ENCODE data around the gene HNRNPAB.
"Not testable (repeated sequence)": the region's sequence is repeated elsewhere in the genome, so short reads cannot be mapped to it uniquely, and the experiment has no call there.

The HNRNPAB gene

DNA sequence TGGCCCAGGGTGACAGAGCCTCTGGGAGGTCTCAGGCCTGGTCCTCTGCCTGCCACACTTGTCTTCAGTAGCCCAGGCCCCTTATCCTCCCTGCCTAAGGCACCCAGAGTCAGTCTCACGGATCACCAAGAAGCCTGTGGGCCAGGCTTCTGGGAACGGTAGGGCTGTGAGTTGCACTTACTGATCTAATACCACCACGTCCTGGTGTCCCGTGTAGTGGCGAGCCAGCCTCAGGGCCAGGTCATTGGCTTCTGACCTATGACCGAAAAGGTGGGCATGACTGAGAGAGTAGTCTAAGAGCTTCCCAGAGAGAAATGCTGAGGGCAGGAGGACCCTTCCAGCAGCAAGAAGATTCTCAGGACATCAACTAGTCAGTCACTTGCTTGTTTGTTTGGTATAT is 20.8 kb downstream of the HNRNPAB start:
- H3K4me1 Mint-ChIP-seq (ENCODE audit: low read depth) = peaks cover 49% of the 10 kb centered on the region
- H3K9me3 Mint-ChIP-seq = no peaks in the 10 kb centered on the region
- no peak overlapping the region for H3K27ac Mint-ChIP-seq
- no peak for DNase-seq
- H3K27me3 Mint-ChIP-seq = no peaks in the 10 kb centered on the region
- no peak overlapping the region for H3K4me3 Mint-ChIP-seq
- H3K36me3 Mint-ChIP-seq (ENCODE audit: low read depth) = peaks cover 99% of the 10 kb centered on the region

DNA sequence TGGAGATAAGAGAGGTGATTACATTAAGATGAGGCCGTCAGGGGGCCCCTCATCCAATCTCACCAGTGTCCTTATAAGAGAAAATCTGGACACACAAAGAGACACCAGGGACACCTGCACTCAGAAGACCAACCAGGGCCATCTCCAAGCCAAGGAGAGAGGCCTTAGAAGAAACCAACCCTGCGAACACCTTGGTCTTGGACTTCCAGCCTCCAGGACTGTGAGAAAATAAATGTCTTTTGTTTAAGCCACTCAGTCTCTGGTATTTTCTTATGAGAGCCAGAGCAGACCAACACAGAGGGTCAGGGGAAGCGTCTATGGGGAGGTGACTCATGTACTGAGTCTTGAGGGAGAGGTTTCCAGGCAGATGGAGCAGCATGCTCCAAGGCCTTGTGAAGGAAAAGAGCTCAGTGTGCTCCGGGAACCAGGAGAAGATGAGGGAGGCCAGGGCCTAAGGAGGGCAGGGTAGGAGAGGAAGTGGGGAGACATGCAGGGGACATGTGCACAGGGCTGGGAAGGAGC is 22.9 kb downstream of the HNRNPAB start:
- H3K4me3 Mint-ChIP-seq = no peak overlapping the region
- peaks cover 97% of the 10 kb centered on the region for H3K36me3 Mint-ChIP-seq (ENCODE audit: low read depth)
- H3K27me3 Mint-ChIP-seq = no peaks in the 10 kb centered on the region
- peaks cover 52% of the 10 kb centered on the region for H3K4me1 Mint-ChIP-seq (ENCODE audit: low read depth)
- DNase-seq = no peak
- no peaks in the 10 kb centered on the region for H3K9me3 Mint-ChIP-seq
- peak overlapping the region; percentile 73 for H3K27ac Mint-ChIP-seq

DNA sequence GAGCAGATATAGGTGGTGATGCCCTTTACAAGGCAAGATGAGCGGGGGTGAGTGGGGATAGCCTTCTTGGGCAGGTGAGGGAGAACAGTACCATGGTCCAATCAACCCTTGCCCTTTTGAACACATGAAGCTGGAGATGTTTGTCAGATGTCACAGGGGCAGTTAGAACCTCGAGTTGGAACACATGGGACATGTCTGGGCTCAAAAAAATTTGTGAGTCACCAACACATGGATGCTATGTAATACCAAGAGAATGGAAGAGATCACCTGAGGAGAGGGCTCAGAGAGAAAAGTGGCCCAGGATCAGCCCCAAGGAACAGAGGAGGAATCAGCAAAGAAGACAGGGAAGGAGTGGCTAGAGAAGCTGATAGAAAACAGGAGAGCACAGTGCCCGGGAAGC is 23.6 kb downstream of the HNRNPAB start:
- Mint-ChIP-seq H3K4me3 (no peak overlapping the region), H3K36me3 (ENCODE audit: low read depth) (peaks cover 90% of the 10 kb centered on the region), H3K4me1 (ENCODE audit: low read depth) (peaks cover 53% of the 10 kb centered on the region), H3K27ac (peak overlapping the region; percentile 73), H3K27me3 (no peaks in the 10 kb centered on the region), H3K9me3 (no peaks in the 10 kb centered on the region)
- no peak for DNase-seq

DNA sequence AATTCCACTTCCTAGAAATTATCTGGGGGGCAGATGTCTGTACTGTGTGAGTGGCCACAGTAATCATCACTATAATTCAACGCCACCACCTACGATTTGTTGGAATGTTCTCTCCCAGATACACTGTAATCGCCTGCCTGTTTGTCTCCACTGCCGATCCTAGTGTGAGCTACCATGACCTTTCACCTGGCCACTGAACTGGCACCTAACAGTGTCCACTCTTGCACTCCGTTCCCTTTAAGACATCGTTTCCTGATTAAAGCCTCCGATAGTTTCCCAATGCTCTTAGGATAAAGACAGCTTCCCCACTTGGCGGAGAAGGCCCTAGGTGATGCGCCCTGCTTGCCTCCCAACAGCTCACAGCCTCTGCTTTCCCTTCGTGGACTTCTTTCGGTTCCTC is 24.3 kb downstream of the HNRNPAB start:
- H3K36me3 Mint-ChIP-seq (ENCODE audit: low read depth) = peaks cover 83% of the 10 kb centered on the region
- H3K27me3 Mint-ChIP-seq = no peaks in the 10 kb centered on the region
- H3K4me1 Mint-ChIP-seq (ENCODE audit: low read depth) = peaks cover 52% of the 10 kb centered on the region
- H3K27ac Mint-ChIP-seq = peak overlapping the region; percentile 13
- H3K9me3 Mint-ChIP-seq = no peaks in the 10 kb centered on the region
- DNase-seq = no peak
- no peak overlapping the region for H3K4me3 Mint-ChIP-seq

DNA sequence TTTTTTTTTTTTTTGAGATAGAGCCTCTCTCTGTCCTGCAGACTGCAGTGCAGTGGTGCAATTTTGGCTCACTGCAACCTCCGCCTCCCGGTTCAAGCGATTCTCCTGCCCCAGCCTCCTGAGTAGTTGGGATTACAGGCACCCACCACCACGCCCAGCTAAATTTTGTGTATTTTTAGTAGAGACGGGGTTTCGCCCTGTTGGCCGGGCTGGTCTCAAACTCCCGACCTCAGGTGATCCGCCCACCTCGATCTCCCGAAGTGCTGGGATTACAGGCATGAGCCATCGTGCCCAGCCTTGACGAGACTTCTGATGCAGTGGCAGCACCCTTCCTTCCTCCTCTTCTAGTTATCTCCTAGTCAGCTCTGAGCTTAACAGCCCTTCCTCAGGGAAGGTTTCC is 24.8 kb downstream of the HNRNPAB start:
- H3K4me3 Mint-ChIP-seq = peak overlapping the region; percentile 92
- H3K27me3 Mint-ChIP-seq, H3K9me3 Mint-ChIP-seq, DNase-seq: not testable (repeated sequence)
- H3K27ac Mint-ChIP-seq = peak overlapping the region; percentile 85
- peaks cover 51% of the 10 kb centered on the region for H3K4me1 Mint-ChIP-seq (ENCODE audit: low read depth)
- H3K36me3 Mint-ChIP-seq (ENCODE audit: low read depth) = peaks cover 78% of the 10 kb centered on the region

DNA sequence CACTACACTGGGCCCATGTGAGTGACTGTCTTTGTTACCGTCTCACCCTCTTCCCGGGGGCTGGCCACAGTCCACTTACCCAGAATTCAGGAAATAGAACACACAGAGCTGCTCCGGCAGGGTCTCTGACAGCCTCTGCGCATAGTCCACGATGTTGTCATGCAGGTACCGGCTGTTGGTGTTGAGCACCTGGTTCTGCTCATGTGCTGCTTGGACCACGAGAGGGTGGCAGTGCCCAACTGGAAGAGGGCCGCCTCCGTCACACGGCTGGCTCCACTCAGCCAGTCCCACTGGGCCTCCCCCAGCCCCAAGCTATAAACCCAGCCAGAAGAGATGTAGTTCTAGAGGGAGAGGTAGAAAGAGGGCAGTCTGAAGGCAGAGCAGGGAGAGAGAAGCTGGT is 25.5 kb downstream of the HNRNPAB start:
- H3K4me1 Mint-ChIP-seq (ENCODE audit: low read depth) = peaks cover 52% of the 10 kb centered on the region

DNA sequence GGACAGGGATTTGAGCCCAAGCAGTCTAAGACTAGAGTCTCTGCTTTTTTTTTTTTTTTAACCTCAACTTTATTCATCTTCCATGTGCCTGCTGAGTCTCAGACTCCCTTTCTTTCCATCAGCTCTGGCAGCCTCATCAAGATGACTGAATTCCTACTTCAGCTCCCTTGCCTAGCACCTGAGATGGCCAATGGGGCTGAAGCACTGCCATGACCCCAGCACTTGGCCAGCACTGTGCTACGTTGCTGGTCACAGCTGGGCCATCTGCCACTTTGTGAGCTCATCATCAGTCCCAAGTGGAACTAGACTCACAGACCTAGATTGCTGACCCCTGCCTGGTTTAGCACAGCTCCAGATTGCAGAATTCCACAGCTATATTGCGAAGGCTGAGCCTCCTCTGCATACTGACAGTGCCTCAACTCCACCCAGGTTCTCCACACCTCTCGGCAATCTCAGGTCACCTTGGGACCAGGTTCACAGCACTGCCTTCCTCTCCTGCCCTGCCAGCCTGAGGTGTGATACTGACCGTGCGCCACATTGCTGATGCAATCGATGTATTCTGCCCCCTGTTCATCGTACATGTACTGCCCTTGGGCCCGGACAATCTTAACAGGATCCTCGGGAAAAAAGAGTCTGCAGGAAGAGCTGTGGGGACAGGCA is 26.7 kb downstream of the HNRNPAB start:
- no peaks in the 10 kb centered on the region for H3K27me3 Mint-ChIP-seq
- peak overlapping the region; percentile 96 for H3K27ac Mint-ChIP-seq
- peaks cover 59% of the 10 kb centered on the region for H3K36me3 Mint-ChIP-seq (ENCODE audit: low read depth)
- peak overlapping the region; percentile 92 for H3K4me3 Mint-ChIP-seq
- no peaks in the 10 kb centered on the region for H3K9me3 Mint-ChIP-seq
- peaks cover 54% of the 10 kb centered on the region for H3K4me1 Mint-ChIP-seq (ENCODE audit: low read depth)
- DNase-seq = no peak

More for the DNA sequence above, 25.5 kb downstream of the HNRNPAB start:
- peak overlapping the region; percentile 92 for H3K4me3 Mint-ChIP-seq
- no peaks in the 10 kb centered on the region for H3K27me3 Mint-ChIP-seq
- H3K36me3 Mint-ChIP-seq (ENCODE audit: low read depth) = peaks cover 70% of the 10 kb centered on the region
- no peak for DNase-seq
- H3K27ac Mint-ChIP-seq = peak overlapping the region; percentile 85
- no peaks in the 10 kb centered on the region for H3K9me3 Mint-ChIP-seq

DNA sequence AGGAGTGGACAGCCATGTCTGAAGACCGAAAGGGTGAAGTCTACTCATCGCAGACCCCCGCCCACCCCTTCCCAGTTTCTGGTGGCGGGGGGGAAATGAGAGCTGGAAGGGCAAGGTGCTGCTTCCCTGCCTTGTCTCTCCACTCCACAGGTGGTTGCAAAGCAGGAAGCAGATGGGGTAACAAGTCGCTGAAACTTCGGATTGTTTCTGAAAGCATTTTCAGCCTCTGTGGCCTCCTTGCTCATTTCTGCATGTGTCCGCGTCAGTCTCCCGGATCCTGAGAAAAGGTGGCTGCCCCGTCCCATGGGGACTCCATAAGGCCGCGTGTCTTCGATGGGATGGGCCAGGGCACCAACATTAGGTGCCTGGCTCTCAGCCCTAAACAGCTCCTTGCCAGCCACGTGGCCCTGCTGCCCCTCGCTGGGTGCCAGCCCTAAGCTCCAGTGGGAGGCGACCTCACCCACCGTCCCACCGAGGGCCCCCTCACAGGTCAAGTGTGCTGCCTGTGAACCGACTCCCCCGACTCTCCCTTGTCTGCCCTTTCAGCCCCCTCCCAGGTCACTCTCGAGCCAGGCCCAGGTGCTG is 27.3 kb downstream of the HNRNPAB start:
- peak overlapping the region; percentile 92 for H3K4me3 Mint-ChIP-seq
- H3K27ac Mint-ChIP-seq = peak overlapping the region; percentile 96

DNA sequence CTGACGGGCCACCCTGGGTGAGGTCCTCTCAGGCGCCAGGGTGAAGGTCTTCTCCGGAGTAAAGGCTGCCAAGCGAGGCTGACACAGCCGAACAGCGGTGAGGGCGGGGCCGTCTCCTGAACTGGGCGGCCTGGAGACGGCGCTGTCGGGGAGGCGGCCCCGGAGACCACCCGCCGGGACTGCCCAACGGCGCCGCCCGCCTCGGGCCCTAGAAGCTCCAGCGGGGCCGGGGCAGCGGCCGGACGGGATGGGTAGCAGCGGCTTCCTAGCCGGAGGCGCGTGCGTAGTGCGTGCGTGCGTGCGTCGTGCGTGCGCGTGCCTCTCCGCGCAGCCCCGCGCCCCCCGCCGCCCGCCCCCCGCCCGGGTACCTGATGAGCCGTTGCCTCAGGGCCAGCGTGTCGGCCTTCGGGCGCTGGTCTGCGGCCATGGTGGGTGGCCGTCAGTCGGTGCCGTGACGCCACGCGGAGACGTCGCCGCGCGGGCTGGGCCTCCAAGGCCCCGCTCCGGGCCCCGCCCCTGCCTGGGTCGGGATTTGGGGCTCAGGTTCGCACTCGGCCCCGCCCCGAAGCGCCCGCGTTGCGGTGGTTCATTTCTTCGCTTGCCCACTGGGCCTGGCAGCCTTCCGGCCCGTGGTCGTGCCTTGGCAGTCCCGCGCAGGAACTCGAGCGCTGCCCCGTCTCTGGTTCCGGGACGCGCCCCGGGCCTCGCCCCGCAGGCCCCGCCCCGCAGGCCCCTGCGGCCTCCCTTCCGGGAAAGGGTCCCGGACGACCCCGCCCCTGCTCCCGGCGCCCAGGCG is 28.0 kb downstream of the HNRNPAB start, which contains the start of gene PHYKPL:
Gene PHYKPL, minus strand, starts transcription at position 679 of the 796 bp plus-strand sequence. Its CDS starts 252 bp downstream, at position 427.
- peaks cover 58% of the 10 kb centered on the region for H3K4me1 Mint-ChIP-seq (ENCODE audit: low read depth)
- peak; percentile 86 for DNase-seq

More for the DNA sequence above, 27.3 kb downstream of the HNRNPAB start:
- DNase-seq = peak; percentile 57
- peaks cover 54% of the 10 kb centered on the region for H3K36me3 Mint-ChIP-seq (ENCODE audit: low read depth)
- H3K9me3 Mint-ChIP-seq = no peaks in the 10 kb centered on the region
- peaks cover 57% of the 10 kb centered on the region for H3K4me1 Mint-ChIP-seq (ENCODE audit: low read depth)
- no peaks in the 10 kb centered on the region for H3K27me3 Mint-ChIP-seq

DNA sequence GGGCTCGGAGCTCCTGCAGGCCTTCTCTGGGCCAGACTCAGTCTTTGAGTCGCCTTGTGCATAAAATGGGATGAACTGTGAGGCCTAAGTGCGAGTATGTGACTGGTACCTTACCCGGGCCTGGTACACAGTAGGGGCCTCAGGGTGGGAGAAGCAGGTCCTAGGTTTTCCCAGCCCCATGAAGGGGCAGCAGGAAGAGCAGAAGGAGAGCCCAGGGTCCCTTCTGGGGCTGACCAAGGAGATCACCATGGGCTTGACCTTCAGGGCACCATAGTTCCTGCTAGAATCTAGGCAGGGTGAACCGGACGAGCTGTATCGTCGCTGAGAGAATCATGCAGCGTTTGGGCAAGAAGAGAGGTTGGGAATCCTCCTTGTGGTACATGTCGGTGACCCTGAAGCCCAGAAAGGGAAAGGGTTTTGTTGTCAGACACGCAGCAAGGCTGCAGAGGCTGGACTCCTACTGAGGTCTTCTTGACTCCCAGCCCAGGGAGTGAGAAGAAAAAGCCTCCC is 28.6 kb downstream of the HNRNPAB start:
- peak overlapping the region; percentile 87 for H3K27ac Mint-ChIP-seq

More for the DNA sequence above, 28.0 kb downstream of the HNRNPAB start, which contains the start of gene PHYKPL:
- H3K9me3 Mint-ChIP-seq = no peaks in the 10 kb centered on the region
- H3K27ac Mint-ChIP-seq = peak within 1 kb of the TSS; percentile 96
- H3K4me3 Mint-ChIP-seq = peak within 1 kb of the TSS; percentile 92
- no peaks in the 10 kb centered on the region for H3K27me3 Mint-ChIP-seq
- peaks cover 47% of the 10 kb centered on the region for H3K36me3 Mint-ChIP-seq (ENCODE audit: low read depth)

DNA sequence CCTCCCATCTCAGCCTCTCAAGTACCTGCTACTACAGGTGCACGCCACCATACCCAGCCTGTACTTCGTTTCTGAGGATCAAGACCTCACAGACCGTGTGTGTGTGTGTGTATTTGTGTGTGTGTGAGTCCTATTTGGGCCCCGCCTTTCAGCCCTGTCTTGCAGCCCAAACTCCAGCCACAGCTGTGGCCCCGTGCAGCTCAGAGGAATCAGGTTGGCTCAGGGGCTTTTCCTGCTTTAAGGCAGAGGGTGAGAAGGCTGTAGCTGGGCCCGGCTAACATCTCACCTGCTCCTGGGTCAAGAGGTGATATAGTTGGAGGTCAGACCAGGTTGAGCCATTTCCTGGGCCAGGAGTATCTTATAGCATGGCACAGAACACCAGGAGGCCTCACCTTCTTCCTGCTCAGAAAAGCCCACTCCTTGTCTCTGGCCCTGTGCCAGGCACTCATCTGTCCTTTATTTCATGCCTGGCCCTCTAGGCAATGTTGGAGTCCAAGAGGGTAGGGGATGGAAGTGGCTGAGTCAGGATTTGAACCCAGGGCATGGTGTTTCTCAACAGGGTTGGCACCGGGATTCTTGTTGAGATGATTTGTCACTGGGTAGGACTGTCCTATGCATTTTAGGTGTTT is 29.9 kb downstream of the HNRNPAB start:
- no peak overlapping the region for H3K27ac Mint-ChIP-seq
- no peaks in the 10 kb centered on the region for H3K9me3 Mint-ChIP-seq
- H3K36me3 Mint-ChIP-seq (ENCODE audit: low read depth) = peaks cover 28% of the 10 kb centered on the region
- no peak for DNase-seq
- H3K27me3 Mint-ChIP-seq = no peaks in the 10 kb centered on the region
- H3K4me1 Mint-ChIP-seq (ENCODE audit: low read depth) = peaks cover 54% of the 10 kb centered on the region
- H3K4me3 Mint-ChIP-seq = no peak overlapping the region

More for the DNA sequence above, 28.6 kb downstream of the HNRNPAB start:
- Mint-ChIP-seq H3K27me3 (no peaks in the 10 kb centered on the region), H3K4me3 (peak overlapping the region; percentile 92), H3K9me3 (no peaks in the 10 kb centered on the region), H3K4me1 (ENCODE audit: low read depth) (peaks cover 54% of the 10 kb centered on the region), H3K36me3 (ENCODE audit: low read depth) (peaks cover 40% of the 10 kb centered on the region)
- no peak for DNase-seq

DNA sequence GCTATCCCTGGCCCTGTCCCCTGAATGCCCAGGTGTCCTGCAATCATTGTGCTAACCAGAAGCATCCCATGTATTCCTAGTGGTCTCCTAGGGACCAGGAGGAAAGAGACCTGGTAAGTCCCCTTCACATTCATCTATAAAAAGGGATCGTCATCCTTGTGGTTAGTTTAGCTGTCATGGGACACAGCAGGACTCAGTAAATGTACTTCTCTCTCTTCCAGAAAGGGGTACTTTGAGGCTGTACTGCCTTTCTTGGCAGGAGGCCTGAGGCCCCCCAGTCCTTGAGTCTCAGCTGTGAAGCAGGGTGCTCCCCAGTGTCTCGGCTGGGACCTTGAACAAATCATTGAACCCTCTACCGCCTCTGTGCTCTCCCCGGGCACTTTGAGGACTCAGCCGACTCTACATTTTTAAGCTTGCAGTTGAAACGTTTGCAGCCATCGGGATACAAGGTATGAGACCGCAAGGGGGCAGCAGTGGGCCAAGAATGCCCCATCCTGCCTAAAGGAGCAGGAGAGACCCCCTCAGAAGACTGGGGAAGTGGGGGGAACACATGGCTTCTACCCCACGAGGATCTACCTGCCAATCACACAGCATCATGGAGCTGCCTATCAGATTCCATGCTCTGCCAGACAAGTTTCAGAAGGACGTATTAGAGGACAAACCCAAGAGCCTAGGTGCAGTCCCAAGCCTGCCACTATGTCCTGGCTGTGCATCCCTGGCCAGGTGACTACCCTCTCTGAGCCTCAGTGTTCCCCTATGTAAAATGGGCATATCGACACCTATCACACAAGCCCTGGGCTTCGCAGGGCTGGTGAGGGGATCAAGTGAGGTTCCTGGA is 30.6 kb downstream of the HNRNPAB start:
- H3K4me1 Mint-ChIP-seq (ENCODE audit: low read depth) = peaks cover 50% of the 10 kb centered on the region
- DNase-seq = peak; percentile 85

DNA sequence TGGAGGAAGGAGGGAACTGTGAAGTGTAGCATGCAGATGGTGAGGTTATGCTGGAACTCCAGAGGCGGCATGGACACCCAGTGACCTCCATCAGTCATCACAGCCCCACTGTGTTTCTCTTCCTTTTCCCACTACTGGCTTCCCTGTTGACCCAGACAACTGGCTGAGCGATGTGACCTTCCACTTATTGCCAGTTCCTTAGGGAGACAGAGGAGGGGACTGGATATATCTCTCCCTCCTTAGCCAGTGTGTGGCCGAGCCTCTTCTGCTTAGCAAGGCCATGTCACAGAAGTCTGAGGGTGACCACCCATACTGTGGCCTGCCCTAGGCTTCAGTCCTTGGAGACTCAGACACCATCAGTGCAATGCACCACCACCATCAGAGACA is 31.2 kb downstream of the HNRNPAB start:
- Mint-ChIP-seq H3K4me1 (ENCODE audit: low read depth) (peaks cover 47% of the 10 kb centered on the region), H3K27ac (no peak overlapping the region), H3K4me3 (no peak overlapping the region)

More for the DNA sequence above, 30.6 kb downstream of the HNRNPAB start:
- no peak overlapping the region for H3K4me3 Mint-ChIP-seq
- no peaks in the 10 kb centered on the region for H3K27me3 Mint-ChIP-seq
- H3K9me3 Mint-ChIP-seq = no peaks in the 10 kb centered on the region
- no peak overlapping the region for H3K27ac Mint-ChIP-seq
- peaks cover 20% of the 10 kb centered on the region for H3K36me3 Mint-ChIP-seq (ENCODE audit: low read depth)

More for the DNA sequence above, 31.2 kb downstream of the HNRNPAB start:
- no peak for DNase-seq
- Mint-ChIP-seq H3K36me3 (ENCODE audit: low read depth) (peaks cover 14% of the 10 kb centered on the region), H3K27me3 (no peaks in the 10 kb centered on the region), H3K9me3 (no peaks in the 10 kb centered on the region)

Data from activated T-cell treated with anti-CD3 and anti-CD28 coated beads, Interleukin-2, amount 50 U/mL, for 24 hours (primary cell).